Heart left ventricle (tissue), 13 donors: ENCODE data around the gene OTOP1.

Experiments used
- CTCF ChIP-seq, 12 donors: fragments of 200-600 bp; sonication (generic) in 4 of 12; IDR thresholded peaks; one replicate each; pipeline versions ENCODE4 v1.5.0 to v1.8.0; 2018 to 2022; ENCODE audit warnings: antibody characterized with exemption in 12 of 12, mild to moderate bottlenecking in 5 of 12
- POLR2A ChIP-seq, 2 donors: fragments of 450-650 bp; IDR thresholded peaks; one replicate each; pipeline ENCODE4 v1.6.1; 2017; ENCODE audit warnings: antibody characterized with exemption in 2 of 2, mild to moderate bottlenecking in 2 of 2, moderate library complexity in 2 of 2
- donor health status: ischemic (EF 13 %, LVEDD 7.1; RV severe dilation, severe dysfunction).
- donor health status: DM: no; HTN: yes; CAD: no.
- donor health status: DM: no; HTN: no; CAD: no.
- donor health status: ischemic (EF 25% LVEDD 6.9; RV normal size, moderate dysfunction).
- donor health status: ischemic (EF 25% LVEDD 5.7; RV mildly dilated, moderate dysfunction).
- donor health status: ischemic (EF 35%, LVEDD 5.7; RV mildly dilated, moderate dysfunction).
- donor health status: nonischemic (EF 11% LVEDD 7.7; RV severe dilation, severe dysfunction).
- donor health status: DM: yes; HTN: yes; CAD: no.
- donor health status: PGD.
- donor health status: ischemic (EF 29% LVEDD 5.4; RV normal size, mild dysfunction).
- donor health status: nonischemic (EF 23%, LVEDD 6.1; RV moderate dilation, normal function).

DNA sequence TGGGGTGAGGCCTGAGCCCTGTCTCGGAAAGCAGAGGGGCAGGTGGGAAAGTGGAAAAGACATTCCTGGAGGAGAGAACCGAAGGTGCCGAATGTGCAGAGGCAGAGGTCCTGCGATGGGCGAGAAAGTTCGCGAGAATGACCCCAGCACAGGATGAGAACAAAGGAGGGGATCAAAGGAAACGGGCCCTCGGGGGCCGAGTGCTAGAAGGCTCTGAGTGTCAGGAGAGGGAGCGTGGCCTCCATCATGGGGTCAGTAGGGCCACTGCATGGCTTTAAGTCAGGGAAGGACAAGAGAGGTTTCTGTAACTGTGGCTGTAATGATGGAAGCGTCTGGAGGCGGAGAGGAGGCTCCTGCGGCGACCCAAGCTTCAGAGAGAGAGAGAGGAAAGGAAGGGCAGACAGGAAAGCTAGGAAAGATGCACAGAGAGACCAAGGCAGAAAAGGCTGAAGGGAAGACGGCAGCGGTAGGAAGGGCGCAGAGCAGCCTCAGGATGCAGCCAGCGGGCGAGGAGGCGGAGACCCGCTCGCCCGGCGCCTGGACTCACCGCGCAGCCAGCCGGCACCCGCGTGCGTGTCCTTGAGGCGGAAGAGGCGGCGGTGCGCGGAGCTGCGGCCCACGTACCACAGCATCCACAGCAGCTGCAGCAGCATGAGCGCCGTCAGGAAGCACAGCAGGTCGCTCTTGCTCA lies 669 bp downstream of the OTOP1 start:
- TF ChIP-seq CTCF (IDR thresholded peaks at IDR 0.05) = no peak
- no peak for TF ChIP-seq POLR2A (IDR thresholded peaks at IDR 0.05)
